H1 (cell line): ENCODE measurements around the gene TCF7. TPM values are rescaled to one million over a fixed set of nuclear protein-coding genes. Genes with fewer than 3 reads are reported as not detected.

Experiments
- CTCF ChIA-PET: fragments of 300-600 bp; sonication (Branson Sonifier 250); formaldehyde crosslinking; loops from one replicate; lab custom pipeline; 2021; ENCODE audit not compliant: partially characterized antibody; lab: Charles Lee
- POLR2A ChIA-PET: fragments of 300-600 bp; sonication (Branson Sonifier 250); formaldehyde crosslinking; loops from one replicate; lab custom pipeline; 2021; ENCODE audit warnings: inconsistent platforms; ENCODE audit not compliant: partially characterized antibody; lab: Charles Lee
- DNase-seq, 2 experiments: peaks; one replicate each; pipeline versions ENCODE4 v3.0.0 to v3.0.0-alpha.2; 2010 to 2022; ENCODE audit warnings: low spot score in 2 of 2, low read depth in 1 of 2, mixed read lengths in 1 of 2
- FAIRE-seq: peaks from 2 replicates; lab custom pipeline; 2011; peaks lifted over from hg19 to GRCh38; lab: Jason Lieb, UNC
- H2AFZ ChIP-seq: 2 replicates; pipeline ENCODE4 v1.8.1; 2012; ENCODE audit warnings: low read length, inconsistent platforms
- H2AK5ac ChIP-seq: 2 replicates; pipeline ENCODE4 v1.6.1; 2013; ENCODE audit warnings: low read depth, low read length
- H2BK120ac ChIP-seq: replicated peaks from 2 replicates; pipeline ENCODE3; 2013; ENCODE audit warnings: low read depth, low read length, inconsistent platforms
- H2BK12ac ChIP-seq: 2 replicates; pipeline ENCODE4 v1.6.1; 2013; ENCODE audit warnings: low read depth, low read length
- H2BK15ac ChIP-seq: 2 replicates; pipeline ENCODE4 v1.6.1; 2013; ENCODE audit warnings: low read length
- H2BK20ac ChIP-seq: 2 replicates; pipeline ENCODE4 v1.6.1; 2013; ENCODE audit warnings: low read length
- H2BK5ac ChIP-seq: 2 replicates; pipeline ENCODE4 v1.6.1; 2013; ENCODE audit warnings: low read depth, low read length
- H3K14ac ChIP-seq: 2 replicates; pipeline ENCODE4 v1.6.1; 2013; ENCODE audit warnings: inconsistent platforms; ENCODE audit not compliant: insufficient read length
- H3K18ac ChIP-seq: 2 replicates; pipeline ENCODE4 v1.6.1; 2013; ENCODE audit warnings: low read length; ENCODE audit errors: extremely low read depth
- H3K23ac ChIP-seq: 2 replicates; pipeline ENCODE4 v1.6.1; 2013; ENCODE audit warnings: inconsistent platforms; ENCODE audit not compliant: insufficient read length
- H3K23me2 ChIP-seq: 2 replicates; pipeline ENCODE4 v1.6.1; 2013; ENCODE audit warnings: low read depth, low read length
- H3K27ac ChIP-seq: 2 replicates; pipeline ENCODE4 v1.6.1; 2011; ENCODE audit warnings: low read depth, low read length, inconsistent platforms
- H3K27me3 ChIP-seq, 4 experiments: replicated peaks in 1 of 4; 1 replicate in 1 of 4; 2 replicates in 3 of 4; pipeline versions ENCODE4 v1.6.1 to v1.8.1; 2011 to 2013; ENCODE audit warnings: low read length in 3 of 4, mild to moderate bottlenecking in 3 of 4, inconsistent platforms in 2 of 4, mixed read lengths in 2 of 4, moderate library complexity in 1 of 4; ENCODE audit not compliant: control insufficient read depth in 3 of 4, insufficient read depth in 3 of 4; ENCODE audit errors: extremely low read depth in 1 of 4
- H3K36me3 ChIP-seq, 4 experiments: 2 replicates each; pipeline versions ENCODE4 v1.6.1 to v1.8.1; 2011 to 2013; ENCODE audit warnings: mild to moderate bottlenecking in 4 of 4, low read length in 3 of 4, moderate library complexity in 2 of 4, control low read depth in 1 of 4, inconsistent platforms in 1 of 4; ENCODE audit not compliant: insufficient read depth in 4 of 4, control insufficient read depth in 2 of 4
- H3K4ac ChIP-seq: replicated peaks from 2 replicates; pipeline ENCODE3; 2013; ENCODE audit warnings: low read length, low read depth, mixed read lengths, inconsistent platforms; ENCODE audit not compliant: insufficient read length
- H3K4me1 ChIP-seq, 4 experiments: replicated peaks in 1 of 4; 1 replicate in 1 of 4; 2 replicates in 3 of 4; pipeline versions ENCODE4 v1.6.1 to v1.8.1; 2011 to 2013; ENCODE audit warnings: low read length in 3 of 4, inconsistent platforms in 2 of 4, mixed read lengths in 1 of 4; ENCODE audit not compliant: insufficient read depth in 4 of 4, control insufficient read depth in 3 of 4
- H3K4me2 ChIP-seq, 2 experiments: 2 replicates each; pipeline versions ENCODE4 v1.6.1 to v1.8.1; 2011 to 2013; ENCODE audit warnings: low read depth in 2 of 2, low read length in 2 of 2, control low read depth in 1 of 2, inconsistent platforms in 1 of 2, mild to moderate bottlenecking in 1 of 2; ENCODE audit not compliant: insufficient read depth in 1 of 2
- H3K4me3 ChIP-seq, 4 experiments: fragments of 200-600, 300-600 bp in 1 of 4; sonication (generic), shearing (Covaris generic), sonication (Bioruptor Twin) in 1 of 4; 2 replicates each; pipeline versions ENCODE4 v1.5.1 to v1.8.1; 2011 to 2016; ENCODE audit warnings: low read length in 4 of 4, low read depth in 3 of 4, control low read depth in 2 of 4, inconsistent platforms in 2 of 4, mild to moderate bottlenecking in 2 of 4, mixed read lengths in 1 of 4, moderate library complexity in 1 of 4; ENCODE audit not compliant: insufficient read depth in 2 of 4; ENCODE audit errors: extremely low read depth in 1 of 4
- H3K56ac ChIP-seq: replicated peaks from 2 replicates; pipeline ENCODE3; 2013; ENCODE audit warnings: low read depth, mild to moderate bottlenecking, mixed read lengths, low read length, inconsistent platforms; ENCODE audit not compliant: insufficient read length
- H3K79me1 ChIP-seq: 2 replicates; pipeline ENCODE4 v1.6.1; 2013; ENCODE audit warnings: low read depth, low read length, control low read depth
- H3K79me2 ChIP-seq, 2 experiments: 2 replicates each; pipeline versions ENCODE4 v1.6.1 to v1.8.1; 2012 to 2013; ENCODE audit warnings: low read length in 2 of 2, mild to moderate bottlenecking in 2 of 2, inconsistent platforms in 1 of 2; ENCODE audit not compliant: insufficient read depth in 2 of 2, control insufficient read depth in 1 of 2
- H3K9ac ChIP-seq, 4 experiments: replicated peaks in 1 of 4; 1 replicate in 1 of 4; 2 replicates in 3 of 4; pipeline versions ENCODE4 v1.6.1 to v1.8.1; 2011 to 2013; ENCODE audit warnings: low read depth in 3 of 4, low read length in 3 of 4, control low read depth in 2 of 4, mild to moderate bottlenecking in 2 of 4, moderate library complexity in 2 of 4, inconsistent platforms in 1 of 4; ENCODE audit errors: extremely low read depth in 1 of 4
- H3K9me3 ChIP-seq, 2 experiments: 2 replicates each; pipeline versions ENCODE4 v1.6.1 to v1.8.1; 2012 to 2013; ENCODE audit warnings: mild to moderate bottlenecking in 2 of 2, moderate library complexity in 2 of 2, control low read depth in 1 of 2, inconsistent platforms in 1 of 2, low read depth in 1 of 2, low read length in 1 of 2, mixed read lengths in 1 of 2; ENCODE audit not compliant: insufficient read depth in 2 of 2
- H4K20me1 ChIP-seq, 2 experiments: replicated peaks in 1 of 2; 2 replicates each; pipeline versions ENCODE3 to v1.8.1; 2011 to 2013; ENCODE audit warnings: inconsistent platforms in 2 of 2, low read length in 2 of 2, mild to moderate bottlenecking in 1 of 2; ENCODE audit not compliant: insufficient read depth in 2 of 2, control insufficient read depth in 1 of 2
- H4K5ac ChIP-seq: 2 replicates; pipeline ENCODE4 v1.6.1; 2013; ENCODE audit warnings: low read length, low read depth, mixed read lengths, inconsistent platforms; ENCODE audit not compliant: insufficient read length
- H4K8ac ChIP-seq: 2 replicates; pipeline ENCODE4 v1.8.0; 2013; ENCODE audit warnings: mild to moderate bottlenecking, moderate library complexity, low read length, inconsistent platforms; ENCODE audit not compliant: insufficient read depth; ENCODE audit errors: extremely low read depth
- H4K91ac ChIP-seq: replicated peaks from 2 replicates; pipeline ENCODE3; 2013; ENCODE audit warnings: low read length, mixed read lengths, inconsistent platforms; ENCODE audit not compliant: insufficient read length
- BCL11A ChIP-seq, 2 experiments: IDR thresholded peaks; one replicate each; pipeline ENCODE4 v1.6.1; 2011; ENCODE audit warnings: low read depth in 2 of 2, low read length in 2 of 2, mild to moderate bottlenecking in 2 of 2
- BRCA1 ChIP-seq: IDR thresholded peaks from 2 replicates; pipeline ENCODE4 v1.6.1; 2012; ENCODE audit warnings: low read depth, low read length, improper control_type of control experiment
- KDM1A ChIP-seq: fragments of 200-600, 300-600 bp; sonication (generic); IDR thresholded peaks from 2 replicates; pipeline ENCODE4 v1.7.1; 2016; ENCODE audit warnings: mild to moderate bottlenecking, low read length, borderline replicate concordance
- PHF8 ChIP-seq: fragments of 200-600 bp; sonication (generic); conservative IDR thresholded peaks from 2 replicates; pipeline ENCODE4 v1.7.1; 2012; ENCODE audit warnings: low read depth, mild to moderate bottlenecking, inconsistent platforms, low read length, moderate library complexity
- POLR2A ChIP-seq, 2 experiments: IDR thresholded peaks; 1 replicate in 1 of 2; 2 replicates in 1 of 2; pipeline ENCODE4 v1.6.1; 2011; ENCODE audit warnings: low read depth in 2 of 2, low read length in 2 of 2, mild to moderate bottlenecking in 2 of 2; ENCODE audit errors: control extremely low read depth in 1 of 2
- RNF2 ChIP-seq: fragments of 200-900, 300-1000 bp; sonication (generic); IDR thresholded peaks from 2 replicates; pipeline ENCODE4 v1.7.1; 2016; ENCODE audit warnings: borderline replicate concordance, low read depth, mild to moderate bottlenecking, antibody characterized with exemption, low read length; ENCODE audit not compliant: poor library complexity, severe bottlenecking; ENCODE audit errors: missing control alignments
- RXRA ChIP-seq: IDR thresholded peaks from 2 replicates; pipeline ENCODE4 v1.6.1; 2011; ENCODE audit warnings: low read depth, mild to moderate bottlenecking, low read length, moderate library complexity; ENCODE audit not compliant: insufficient read depth
- SIRT6 ChIP-seq: IDR thresholded peaks from one replicate; pipeline ENCODE4 v1.7.1; 2012; ENCODE audit warnings: low read length, inconsistent platforms
- SUZ12 ChIP-seq: fragments of 200-600 bp; sonication (generic); IDR thresholded peaks from 2 replicates; pipeline ENCODE4 v1.6.1; 2012; ENCODE audit warnings: mild to moderate bottlenecking, inconsistent platforms, low read length, moderate library complexity, mixed read lengths
- ZNF274 ChIP-seq: IDR thresholded peaks from 2 replicates; pipeline ENCODE4 v1.7.0; 2012; ENCODE audit warnings: low read length, borderline replicate concordance; ENCODE audit errors: extremely low read depth
- WGBS, 2 experiments: shearing (Covaris generic) in 1 of 2; methylation state at CpG; one replicate each; pipeline versions ENCODE4 v1.1.6 to v1.1.7; 2013 to 2015; ENCODE audit warnings: low lambda C conversion rate in 2 of 2, mixed read lengths in 2 of 2, inconsistent platforms in 1 of 2, low coverage in 1 of 2, missing lambda C conversion rate in 1 of 2; ENCODE audit not compliant: insufficient replicate concordance in 2 of 2, insufficient coverage in 1 of 2, insufficient read length in 1 of 2; ENCODE audit errors: extremely low coverage in 1 of 2, missing lambda C conversion rate in 1 of 2; 5-methylcytosine and 5-hydroxymethylcytosine counted together
- polyA plus RNA-seq, 7 experiments: library from polyadenylated mRNA; depleted of rRNA in 3 of 7; stranded (reverse) in 5 of 7; unstranded in 2 of 7; fragments of >200 nt in 5 of 7; fragments of 200-250 nt in 2 of 7; gene quantifications; 1 replicate in 5 of 7; 2 replicates in 1 of 7; 4 replicates in 1 of 7; pipeline versions ENCODE4 v1.2.1 to v1.2.3, GENCODE V29; 2011 to 2013; ENCODE audit warnings: missing spikeins in 2 of 7, mixed read lengths in 2 of 7
- total RNA-seq: library from RNA; stranded (reverse); fragmentation: NEBNext Ultra II Directional; extraction: Animal tissue kit (Norgen Biotek cat#: 25700); gene quantifications from 2 replicates; pipeline ENCODE4 v1.2.1, GENCODE V29; 2021

The TCF7 gene
- total and polyA plus RNA-seq, 2 of the 8 experiments (the other 6 are each of a cell fraction or from before 2014, with no cell fraction given) = 4.7 to 8.5 TPM

DNA sequence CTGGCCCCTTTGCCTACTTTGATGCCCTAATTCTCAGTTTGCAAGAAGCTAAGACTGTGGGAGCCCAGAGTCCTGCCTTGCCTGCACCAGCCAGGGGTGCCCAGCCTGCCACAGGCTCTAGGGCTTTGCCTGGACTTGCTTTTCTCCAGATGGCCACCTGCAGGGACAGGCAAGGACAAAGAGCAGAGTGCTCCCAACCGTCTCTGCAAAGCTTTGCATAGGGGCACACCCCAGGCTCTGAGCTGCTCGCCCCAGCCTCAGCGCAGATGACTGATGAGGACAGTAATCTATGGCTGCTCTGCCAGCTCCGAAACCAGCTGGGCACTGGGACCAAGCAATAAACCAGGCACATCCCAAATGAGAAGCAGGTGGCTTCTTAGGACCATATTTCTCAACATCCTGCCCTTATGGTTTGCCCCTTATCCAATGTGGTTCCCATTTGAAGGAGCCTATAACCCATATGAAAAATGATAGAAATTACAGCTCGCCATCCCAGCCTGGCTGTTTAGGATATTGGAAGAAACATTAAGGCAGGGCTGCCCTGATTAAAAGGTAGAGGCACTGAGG, 25.4 kb upstream of the TCF7 start:
- no peak overlapping the region for H3K27ac ChIP-seq
- H4K20me1 ChIP-seq = peaks cover 0 to 2% of the 10 kb centered on the region in 2 experiments
- no peak overlapping the region for H2AK5ac ChIP-seq
- no peak overlapping the region for H3K4me3 ChIP-seq
- no peaks in the 10 kb centered on the region for H3K23me2 ChIP-seq
- H3K9ac ChIP-seq = no peak overlapping the region
- peak overlapping the region; percentile 77; the same call in 1 of the 2 replicates for H2BK12ac ChIP-seq
- H2BK20ac ChIP-seq = 0 out of 2 replicates have a peak overlapping the region, but pooled peaks have one; percentile 13
- H3K79me1 ChIP-seq = no peaks in the 10 kb centered on the region
- H3K36me3 ChIP-seq = no peaks in the 10 kb centered on the region
- no peaks in the 10 kb centered on the region for H3K79me2 ChIP-seq
- no peak overlapping the region for H3K18ac ChIP-seq
- POLR2A ChIA-PET = interaction anchor here (1.2 kb wide), 1 partner anchor 12 kb away, joined by 3 read pairs; no protein-coding TSS in a partner anchor
- H3K27me3 ChIP-seq = 0 out of 7 replicates have a peak, but pooled peaks cover 0 to 2% (median 0%) of the 10 kb centered on the region in 4 experiments
- H2AFZ ChIP-seq = no peak overlapping the region; the same call in 1 of the 2 replicates
- peaks cover 0 to 6% (median 1%) of the 10 kb centered on the region in 4 experiments; a peak in 4 of 7 replicates for H3K4me1 ChIP-seq
- no peak overlapping the region; the same call in 1 of the 2 replicates for H2BK15ac ChIP-seq
- H4K8ac ChIP-seq = no peak overlapping the region
- H4K91ac ChIP-seq = peak overlapping the region; percentile 71
- H3K56ac ChIP-seq = no peak overlapping the region
- FAIRE-seq = no peak
- H2BK5ac ChIP-seq = peak overlapping the region; percentile 86; the same call in 1 of the 2 replicates
- DNase-seq = no peak
- no peak overlapping the region for H3K23ac ChIP-seq
- no peak overlapping the region for H4K5ac ChIP-seq
- TF ChIP-seq BCL11A (IDR thresholded peaks at IDR 0.05; ENCODE audit: low read depth in 2 of 2, low read length in 2 of 2) (no peak), SIRT6 (no peak), BRCA1 (no peak), PHF8 (no peak), RNF2 (no peak), KDM1A (no peak), POLR2A (IDR thresholded peaks at IDR 0.05; ENCODE audit: control extremely low read depth in 1 of 2, low read depth in 2 of 2, low read length in 2 of 2) (no peak), RXRA (no peak), ZNF274 (no peak), SUZ12 (no peak)
- CTCF ChIA-PET = interaction anchor here (0.6 to 3.3 kb wide), 10 partner anchors 8 to 53 kb away, joined by 3 to 18 read pairs (median 4); no protein-coding TSS in a partner anchor
- no peak overlapping the region for H3K14ac ChIP-seq
- no peaks in the 10 kb centered on the region for H3K9me3 ChIP-seq
- WGBS, 2 experiments = 86% methylated on average over 5 of the region's 5 CpGs; no CpG with 5 or more reads in 1 of the 2 experiments
- H3K4ac ChIP-seq = peak overlapping the region; percentile 11
- no peak overlapping the region for H2BK120ac ChIP-seq
- no peak overlapping the region for H3K4me2 ChIP-seq
